ENCODE data around the gene PRKG1.

GRCh38 chr10:51932530-51932929, 858.2 kb downstream of the PRKG1 start:
- TF ChIP-seq CTCF (IDR thresholded peaks at IDR 0.05; ENCODE audit: low read depth, low read length, poor library complexity, severe bottlenecking) (no peak), EZH2phosphoT487 (IDR thresholded peaks at IDR 0.05; ENCODE audit: borderline replicate concordance, low read length) (no peak)
